Left lung (tissue), 14 donors: Measurements from ENCODE around the gene UBR7. TPM values are rescaled to one million over a fixed set of nuclear protein-coding genes. Genes with fewer than 3 reads are reported as not detected.
"Not testable (repeated sequence)": the region's sequence is repeated elsewhere in the genome, so short reads cannot be mapped to it uniquely, and the experiment has no call there.

ENCODE experiments used
- ATAC-seq: fragments of 200-7000 bp; cut with Tn5 transposase; one replicate; pipeline ENCODE4 v1.9.1; 2020; ENCODE audit warnings: moderate library complexity
- DNase-seq, 4 donors: peaks; one replicate each; pipeline ENCODE4 v3.0.0-alpha.2; 2013 to 2020
- H3K27ac ChIP-seq, 2 donors: fragments of 200-600 bp; sonication (generic) in 1 of 2; one replicate each; pipeline versions ENCODE4 v1.5.0 to v1.8.0; 2020 to 2021
- H3K27me3 ChIP-seq, 2 donors: fragments of 200-600 bp; sonication (generic) in 1 of 2; one replicate each; pipeline versions ENCODE4 v1.5.0 to v1.8.0; 2020 to 2021
- H3K36me3 ChIP-seq, 2 donors: fragments of 200-600 bp; sonication (generic) in 1 of 2; one replicate each; pipeline versions ENCODE4 v1.5.0 to v1.8.0; 2020 to 2021
- H3K4me1 ChIP-seq, 2 donors: fragments of 200-600 bp; one replicate each; pipeline ENCODE4 v1.8.0; 2021
- H3K4me3 ChIP-seq, 2 donors: fragments of 200-600 bp; sonication (generic) in 1 of 2; one replicate each; pipeline versions ENCODE4 v1.5.0 to v1.8.0; 2020 to 2021; ENCODE audit warnings: mild to moderate bottlenecking in 1 of 2
- H3K9me3 ChIP-seq, 2 donors: fragments of 200-600 bp; sonication (generic) in 1 of 2; one replicate each; pipeline versions ENCODE4 v1.5.0 to v1.8.0; 2020 to 2021
- intact Hi-C, 2 donors: fragments of 100-400 bp; cut with DNase I; formaldehyde crosslinking; loops; one replicate each; pipeline versions ENCODE4 v1.11.2 to v1.14.2; 2022
- long read RNA-seq, 12 donors: library from polyadenylated mRNA in 2 of 12; unstranded in 2 of 12; transcript quantifications; one replicate each; pipeline ENCODE4 v2.0.0 and lab custom pipeline, GENCODE V29; 2019 to 2026
- polyA plus RNA-seq, 6 donors: library from polyadenylated mRNA; unstranded; fragments of 120-200 nt; gene quantifications; one replicate each; pipeline ENCODE4 v1.2.1, GENCODE V29; 2013; ENCODE audit not compliant: insufficient read length in 6 of 6
- total RNA-seq, 2 donors: library from RNA; stranded (reverse); fragmentation: NEBNext Ultra II Directional; extraction: Animal tissue kit (Norgen Biotek cat#: 25700); gene quantifications; one replicate each; pipeline ENCODE4 v1.2.1, GENCODE V29; 2021
- TF ChIP-seq, protein P1 (sequence below), 2 donors: fragments of 200-600 bp; sonication (generic) in 1 of 2; IDR thresholded peaks; one replicate each; pipeline versions ENCODE4 v1.5.0 to v1.8.0; 2021; ENCODE audit warnings: antibody characterized with exemption in 2 of 2
- donor health status: DM: no; HTN: yes; CAD: no.
- donor health status: DM: no; HTN: no; CAD: no.

The UBR7 gene, protein sequence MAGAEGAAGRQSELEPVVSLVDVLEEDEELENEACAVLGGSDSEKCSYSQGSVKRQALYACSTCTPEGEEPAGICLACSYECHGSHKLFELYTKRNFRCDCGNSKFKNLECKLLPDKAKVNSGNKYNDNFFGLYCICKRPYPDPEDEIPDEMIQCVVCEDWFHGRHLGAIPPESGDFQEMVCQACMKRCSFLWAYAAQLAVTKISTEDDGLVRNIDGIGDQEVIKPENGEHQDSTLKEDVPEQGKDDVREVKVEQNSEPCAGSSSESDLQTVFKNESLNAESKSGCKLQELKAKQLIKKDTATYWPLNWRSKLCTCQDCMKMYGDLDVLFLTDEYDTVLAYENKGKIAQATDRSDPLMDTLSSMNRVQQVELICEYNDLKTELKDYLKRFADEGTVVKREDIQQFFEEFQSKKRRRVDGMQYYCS
- 10 to 100 TPM; 19.4 to 21.2 TPM for total RNA-seq
- polyA plus RNA-seq: 10 to 100 TPM; 28.4 to 37.3 (median 32.4) TPM
- long read RNA-seq, donor 1, transcript UBR7-201 (11 exons, 3,694 nt): major isoform, 7 of 7 reads
- long read RNA-seq, donor 1, partial matches to known transcripts: 0 of 7 reads
- long read RNA-seq, donor 1, other reads (novel, unspliced or antisense): 0 of 7 reads
- long read RNA-seq, donor 2, transcript UBR7-201 (11 exons, 3,694 nt): major isoform, 11 of 48 reads
- long read RNA-seq, donor 2, partial matches to known transcripts: 36 of 48 reads
- long read RNA-seq, donor 2, other reads (novel, unspliced or antisense): 0 of 48 reads
- long read RNA-seq, donor 3, transcript UBR7-201 (11 exons, 3,694 nt): major isoform, 15 of 16 reads
- long read RNA-seq, donor 3, partial matches to known transcripts: 0 of 16 reads
- long read RNA-seq, donor 3, other reads (novel, unspliced or antisense): 0 of 16 reads
- long read RNA-seq, donor 4, partial matches to known transcripts: 1 of 6 reads
- long read RNA-seq, donor 4, other reads (novel, unspliced or antisense): 2 of 6 reads
- long read RNA-seq, donor 5, transcript UBR7-201 (11 exons, 3,694 nt): major isoform, 5 of 5 reads
- long read RNA-seq, donor 5, partial matches to known transcripts: 0 of 5 reads
- long read RNA-seq, donor 5, other reads (novel, unspliced or antisense): 0 of 5 reads
- long read RNA-seq, donor 6, transcript UBR7-201 (11 exons, 3,694 nt): major isoform, 19 of 25 reads
- long read RNA-seq, donor 6, partial matches to known transcripts: 5 of 25 reads
- long read RNA-seq, donor 6, other reads (novel, unspliced or antisense): 0 of 25 reads
- long read RNA-seq, donor 7, partial matches to known transcripts: 0 of 1 reads
- long read RNA-seq, donor 7, other reads (novel, unspliced or antisense): 0 of 1 reads
- long read RNA-seq, donor 8, transcript UBR7-201 (11 exons, 3,694 nt): major isoform, 5 of 5 reads
- long read RNA-seq, donor 8, partial matches to known transcripts: 0 of 5 reads
- long read RNA-seq, donor 8, other reads (novel, unspliced or antisense): 0 of 5 reads
- long read RNA-seq, donor 9: 0 reads
- long read RNA-seq, donor 10, transcript UBR7-201 (11 exons, 3,694 nt): major isoform, 9 of 12 reads
- long read RNA-seq, donor 10, partial matches to known transcripts: 0 of 12 reads
- long read RNA-seq, donor 10, other reads (novel, unspliced or antisense): 3 of 12 reads
- long read RNA-seq, donor 11: 0 reads
- long read RNA-seq, donor 12, partial matches to known transcripts: 34 of 38 reads
- long read RNA-seq, donor 12, other reads (novel, unspliced or antisense): 0 of 38 reads

DNA sequence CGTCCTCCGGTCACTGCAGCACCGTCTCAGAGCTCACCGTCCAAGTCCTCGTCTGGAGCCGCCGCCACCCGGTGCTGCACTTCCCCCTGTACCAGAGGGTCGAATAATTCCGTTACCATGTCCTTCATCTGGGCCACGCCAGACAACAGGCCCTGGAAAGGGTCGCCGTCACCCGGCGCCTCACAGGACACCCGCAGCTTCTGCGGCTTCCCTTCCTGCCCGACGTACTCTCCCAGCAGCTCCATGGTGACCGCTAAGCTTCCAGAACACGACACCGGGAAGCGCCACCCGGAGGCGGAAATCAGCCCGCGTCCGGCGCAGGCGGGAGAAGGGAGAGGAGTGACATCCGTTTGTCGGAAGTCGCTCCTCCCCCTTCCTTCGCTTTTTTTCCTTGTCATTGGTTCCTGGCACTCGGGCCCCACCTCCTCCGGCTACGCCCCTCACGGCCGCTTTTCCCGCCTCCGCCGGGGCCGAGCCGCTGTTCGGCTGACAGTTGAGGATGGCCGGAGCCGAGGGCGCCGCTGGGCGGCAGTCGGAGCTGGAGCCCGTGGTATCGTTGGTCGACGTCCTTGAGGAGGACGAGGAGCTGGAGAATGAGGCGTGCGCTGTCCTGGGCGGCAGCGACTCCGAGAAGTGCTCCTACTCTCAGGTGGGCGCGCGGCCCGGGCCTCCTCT, at the start of gene UBR7, which contains the start of gene GON7:
TSS of gene UBR7 (plus strand) at position 464 of the 675 bp plus-strand sequence. CDS start at position 500, 36 bp downstream.
TSS of gene GON7 (minus strand) at position 273 of the 675 bp plus-strand sequence. CDS start at position 245, 28 bp downstream.
- peak within 1 kb of the TSS; percentile 76 to 94 for H3K27ac ChIP-seq
- TF ChIP-seq, protein P1, sequence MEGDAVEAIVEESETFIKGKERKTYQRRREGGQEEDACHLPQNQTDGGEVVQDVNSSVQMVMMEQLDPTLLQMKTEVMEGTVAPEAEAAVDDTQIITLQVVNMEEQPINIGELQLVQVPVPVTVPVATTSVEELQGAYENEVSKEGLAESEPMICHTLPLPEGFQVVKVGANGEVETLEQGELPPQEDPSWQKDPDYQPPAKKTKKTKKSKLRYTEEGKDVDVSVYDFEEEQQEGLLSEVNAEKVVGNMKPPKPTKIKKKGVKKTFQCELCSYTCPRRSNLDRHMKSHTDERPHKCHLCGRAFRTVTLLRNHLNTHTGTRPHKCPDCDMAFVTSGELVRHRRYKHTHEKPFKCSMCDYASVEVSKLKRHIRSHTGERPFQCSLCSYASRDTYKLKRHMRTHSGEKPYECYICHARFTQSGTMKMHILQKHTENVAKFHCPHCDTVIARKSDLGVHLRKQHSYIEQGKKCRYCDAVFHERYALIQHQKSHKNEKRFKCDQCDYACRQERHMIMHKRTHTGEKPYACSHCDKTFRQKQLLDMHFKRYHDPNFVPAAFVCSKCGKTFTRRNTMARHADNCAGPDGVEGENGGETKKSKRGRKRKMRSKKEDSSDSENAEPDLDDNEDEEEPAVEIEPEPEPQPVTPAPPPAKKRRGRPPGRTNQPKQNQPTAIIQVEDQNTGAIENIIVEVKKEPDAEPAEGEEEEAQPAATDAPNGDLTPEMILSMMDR (IDR thresholded peaks at IDR 0.05): peak in 1 of 2 donors; percentile 35
- ATAC-seq (peak; percentile 99), DNase-seq (peak; percentile 94 to 98 (median 97))
- no peaks in the 10 kb centered on the region for H3K27me3 ChIP-seq
- peaks cover 0 to 15% of the 10 kb centered on the region in 2 donors for H3K36me3 ChIP-seq
- H3K9me3 ChIP-seq: no peaks in the 10 kb centered on the region
- H3K4me1 ChIP-seq: peaks cover 16 to 37% of the 10 kb centered on the region in 2 donors
- H3K4me3 ChIP-seq: peak within 1 kb of the TSS; percentile 67 to 98
- intact Hi-C loops: no loop called here

DNA sequence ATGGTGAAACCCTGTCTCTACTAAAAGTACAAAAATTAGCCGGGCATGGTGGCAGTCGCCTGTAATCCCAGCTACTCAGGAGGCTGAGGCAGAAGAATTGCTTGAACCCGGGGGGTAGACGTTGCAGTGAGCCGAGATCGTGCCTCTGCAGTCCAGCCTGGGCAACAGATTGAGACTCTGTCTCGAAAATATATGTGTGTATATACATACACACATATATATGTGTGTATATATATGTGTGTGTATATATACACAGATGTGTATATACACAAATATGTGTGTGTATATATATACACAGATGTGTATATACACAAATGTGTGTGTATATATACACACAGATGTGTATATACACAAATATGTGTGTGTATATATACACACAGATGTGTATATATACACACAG, 48.7 kb upstream of the UBR7 start:
- H3K4me1 ChIP-seq, H3K27me3 ChIP-seq, H3K4me3 ChIP-seq, H3K27ac ChIP-seq, H3K36me3 ChIP-seq, H3K9me3 ChIP-seq, intact Hi-C loops, ATAC-seq: not testable (repeated sequence)
- peak in 1 of 4 donors; percentile 5 for DNase-seq

DNA sequence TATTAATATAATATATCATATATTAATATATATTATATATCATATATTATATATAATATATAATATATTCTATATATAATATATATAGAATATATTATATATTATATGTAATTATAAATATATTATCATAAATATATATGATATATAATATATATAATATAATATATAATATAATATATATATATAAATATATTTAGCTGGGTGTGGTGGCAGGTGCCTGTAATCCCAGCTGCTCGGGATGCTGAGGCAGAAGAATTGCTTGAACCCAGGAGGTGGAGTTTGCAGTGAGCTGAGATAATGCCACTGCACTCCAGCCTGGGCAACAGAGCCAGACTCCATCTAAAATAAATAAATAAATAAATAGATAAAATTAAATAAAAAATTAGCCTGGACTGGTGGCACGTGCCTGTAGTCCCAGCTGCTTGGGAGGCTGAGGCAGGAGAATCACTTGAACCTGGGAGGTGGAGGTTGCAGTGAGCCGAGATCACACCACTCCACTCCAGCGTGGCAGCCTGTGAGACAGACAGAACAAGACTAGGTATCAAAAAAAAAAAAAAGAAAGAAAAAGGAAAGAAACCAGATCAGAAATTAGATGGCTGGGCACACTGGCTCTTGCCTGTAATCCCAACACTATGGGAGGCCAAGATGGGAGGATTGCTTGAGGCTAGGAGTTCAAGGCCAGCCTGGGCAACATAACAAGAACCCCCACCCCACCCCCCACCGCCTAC, 47.3 kb upstream of the UBR7 start:
- ATAC-seq, H3K9me3 ChIP-seq, H3K27ac ChIP-seq, H3K4me3 ChIP-seq, H3K4me1 ChIP-seq, intact Hi-C loops, H3K27me3 ChIP-seq, H3K36me3 ChIP-seq: not testable (repeated sequence)
- peak in 1 of 4 donors; percentile 1 for DNase-seq

DNA sequence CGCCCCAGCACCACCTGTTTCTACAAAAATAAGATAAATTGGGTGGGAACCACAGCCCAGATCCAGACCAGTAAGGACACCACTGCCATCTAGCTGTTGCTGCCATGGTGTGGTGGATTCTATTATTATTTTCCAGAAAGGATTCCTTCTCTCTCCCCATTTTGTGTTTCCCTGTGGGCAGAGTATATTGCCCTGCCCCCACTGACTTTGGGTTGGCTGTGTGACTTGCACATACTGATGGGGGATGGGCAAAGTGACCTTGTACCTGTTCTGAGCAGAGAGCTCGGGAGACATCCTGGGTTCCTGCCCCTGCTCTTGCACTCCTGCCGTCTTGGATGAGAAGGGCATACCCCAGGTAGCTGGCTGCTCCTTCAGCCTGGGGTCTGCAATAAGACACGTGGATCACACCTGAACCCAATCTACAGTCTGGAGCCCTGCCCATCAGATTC, 46.7 kb upstream of the UBR7 start:
- Histone ChIP-seq H3K27me3 (no peaks in the 10 kb centered on the region), H3K9me3 (no peaks in the 10 kb centered on the region), H3K4me3 (no peak overlapping the region), H3K27ac (no peak overlapping the region), H3K4me1 (no peaks in the 10 kb centered on the region), H3K36me3 (no peaks in the 10 kb centered on the region)
- intact Hi-C loops: no loop called here
- TF ChIP-seq, protein P1 (IDR thresholded peaks at IDR 0.05): no peak
- peak in 1 of 4 donors; percentile 5 for DNase-seq
- peak; percentile 22 for ATAC-seq
